SK-N-SH (cell line): ENCODE measurements around the gene MAML3. TPM values are rescaled to one million over a fixed set of nuclear protein-coding genes. Genes with fewer than 3 reads are reported as not detected.

Experiments
- CTCF ChIA-PET: fragments of 300-600, 350-600 bp; formaldehyde crosslinking; extraction: SDS; loops from one replicate; lab custom pipeline; 2021; lab: Yijun Ruan, JAX
- POLR2A ChIA-PET: fragments of 350-600 bp; sonication (Branson Sonifier 250); formaldehyde crosslinking; extraction: SDS; loops from one replicate; lab custom pipeline; 2020; ENCODE audit warnings: antibody characterized with exemption, inconsistent platforms; lab: Yijun Ruan, JAX
- DNase-seq: peaks from one replicate; pipeline ENCODE4 v3.0.0; 2012
- H2AFZ ChIP-seq: fragments of 200-600 bp; sonication (generic); 2 replicates; pipeline ENCODE4 v1.8.1; 2016; ENCODE audit warnings: antibody characterized with exemption, mild to moderate bottlenecking, low read depth
- H3F3A ChIP-seq: fragments of 200-600 bp; sonication (generic); replicated peaks from 2 replicates; pipeline ENCODE3; 2016; ENCODE audit warnings: antibody characterized with exemption, mild to moderate bottlenecking; ENCODE audit not compliant: insufficient read depth
- H3K27ac ChIP-seq, 2 experiments: fragments of 200-500 bp in 1 of 2; fragments of 200-600 bp in 1 of 2; sonication (Bioruptor generic) in 1 of 2; sonication (generic), shearing (Covaris generic) in 1 of 2; 2 replicates each; pipeline versions ENCODE4 v1.5.1 to v1.6.1; 2014 to 2016; ENCODE audit warnings: low read depth in 2 of 2, inconsistent platforms in 1 of 2, low read length in 1 of 2, mild to moderate bottlenecking in 1 of 2, mixed read lengths in 1 of 2
- H3K27me3 ChIP-seq: fragments of 200-600 bp; sonication (generic), shearing (Covaris generic); 2 replicates; pipeline ENCODE4 v1.6.1; 2016; ENCODE audit warnings: mixed run types; ENCODE audit not compliant: insufficient read depth
- H3K36me3 ChIP-seq, 2 experiments: fragments of 200-500 bp in 1 of 2; fragments of 200-600 bp in 1 of 2; sonication (Bioruptor generic) in 1 of 2; sonication (generic) in 1 of 2; replicated peaks in 1 of 2; 2 replicates each; pipeline versions ENCODE3 to v1.5.1; 2014 to 2016; ENCODE audit warnings: low read length in 1 of 2, mild to moderate bottlenecking in 1 of 2; ENCODE audit not compliant: insufficient read depth in 2 of 2, control insufficient read depth in 1 of 2
- H3K4me1 ChIP-seq, 2 experiments: fragments of 200-500 bp in 1 of 2; fragments of 200-600 bp in 1 of 2; sonication (Bioruptor generic) in 1 of 2; sonication (generic), shearing (Covaris generic) in 1 of 2; 2 replicates each; pipeline versions ENCODE4 v1.5.1 to v1.6.1; 2014 to 2016; ENCODE audit warnings: low read depth in 1 of 2, low read length in 1 of 2, mixed run types in 1 of 2; ENCODE audit not compliant: insufficient read depth in 2 of 2, control insufficient read depth in 1 of 2
- H3K4me2 ChIP-seq: fragments of 200-600 bp; sonication (generic), shearing (Covaris generic); 2 replicates; pipeline ENCODE4 v1.6.1; 2017; ENCODE audit warnings: mixed run types
- H3K4me3 ChIP-seq, 2 experiments: fragments of 200-500 bp in 1 of 2; fragments of 200-600 bp in 1 of 2; sonication (Bioruptor generic) in 1 of 2; sonication (generic), shearing (Covaris generic) in 1 of 2; 2 replicates each; pipeline versions ENCODE4 v1.5.1 to v1.8.1; 2014 to 2016; ENCODE audit warnings: low read depth in 2 of 2, inconsistent platforms in 1 of 2, low read length in 1 of 2, mild to moderate bottlenecking in 1 of 2, mixed read lengths in 1 of 2, moderate library complexity in 1 of 2
- H3K79me2 ChIP-seq: fragments of 200-600 bp; sonication (generic); 2 replicates; pipeline ENCODE4 v1.8.1; 2017; ENCODE audit warnings: mild to moderate bottlenecking; ENCODE audit not compliant: insufficient read depth
- H3K9ac ChIP-seq: fragments of 200-600 bp; sonication (generic); 2 replicates; pipeline ENCODE4 v1.6.1; 2017; ENCODE audit warnings: mixed run types
- H3K9me2 ChIP-seq: fragments of 200-600 bp; sonication (generic); 2 replicates; pipeline ENCODE4 v1.6.1; 2017; ENCODE audit warnings: mixed run types
- H3K9me3 ChIP-seq: fragments of 200-600 bp; sonication (generic); 2 replicates; pipeline ENCODE4 v1.6.1; 2017; ENCODE audit warnings: mixed run types, mild to moderate bottlenecking, moderate library complexity
- H4K20me1 ChIP-seq: fragments of 200-600 bp; sonication (generic); 2 replicates; pipeline ENCODE4 v1.6.1; 2017; ENCODE audit warnings: mild to moderate bottlenecking, mixed run types; ENCODE audit not compliant: insufficient read depth
- CHD2 ChIP-seq: fragments of 150-350 bp; IDR thresholded peaks from 2 replicates; pipeline ENCODE4 v1.6.1; 2018; ENCODE audit warnings: low read length; ENCODE audit not compliant: partially characterized antibody
- ELF1 ChIP-seq: IDR thresholded peaks from 2 replicates; pipeline ENCODE4 v1.4.0; 2012
- EP300 ChIP-seq, 2 experiments: IDR thresholded peaks; 2 replicates each; pipeline versions ENCODE4 v1.4.0 to v1.6.1; 2012; ENCODE audit warnings: borderline replicate concordance in 1 of 2, low read depth in 1 of 2, low read length in 1 of 2
- FOXJ3 ChIP-seq: sonication (generic); formaldehyde crosslinking; IDR thresholded peaks from 2 replicates; pipeline ENCODE4 v1.5.1; 2020; ENCODE audit warnings: mild to moderate bottlenecking, missing genetic modification reagents
- GABPA ChIP-seq: IDR thresholded peaks from 2 replicates; pipeline ENCODE4 v1.4.0; 2012; ENCODE audit warnings: low read depth, mild to moderate bottlenecking
- GATA2 ChIP-seq: sonication (generic); formaldehyde crosslinking; IDR thresholded peaks from 2 replicates; pipeline ENCODE4 v1.5.0; 2020; ENCODE audit warnings: mild to moderate bottlenecking, missing genetic modification reagents
- IRF3 ChIP-seq: fragments of 150-350 bp; IDR thresholded peaks from 2 replicates; pipeline ENCODE4 v1.6.1; 2016; ENCODE audit warnings: mild to moderate bottlenecking, low read depth, low read length
- JUND ChIP-seq: IDR thresholded peaks from 2 replicates; pipeline ENCODE4 v1.4.0; 2012
- MEF2A ChIP-seq: IDR thresholded peaks from 2 replicates; pipeline ENCODE4 v1.4.0; 2012; ENCODE audit warnings: low read depth, borderline replicate concordance
- MXI1 ChIP-seq: IDR thresholded peaks from 2 replicates; pipeline ENCODE4 v1.6.1; 2012; ENCODE audit warnings: mild to moderate bottlenecking, low read depth, low read length, improper control_type of control experiment
- NFIC ChIP-seq: IDR thresholded peaks from 2 replicates; pipeline ENCODE4 v1.4.0; 2012; ENCODE audit warnings: borderline replicate concordance
- NRF1 ChIP-seq: IDR thresholded peaks from 2 replicates; pipeline ENCODE4 v1.6.1; 2012; ENCODE audit warnings: low read depth, mild to moderate bottlenecking, low read length
- POLR2AphosphoS5 ChIP-seq: IDR thresholded peaks from 2 replicates; pipeline ENCODE4 v1.6.1; 2012; ENCODE audit warnings: low read depth, low read length
- REST ChIP-seq: IDR thresholded peaks from 2 replicates; pipeline ENCODE4 v1.6.1; 2012; ENCODE audit warnings: mild to moderate bottlenecking, low read depth, low read length, moderate library complexity
- SIN3A ChIP-seq: IDR thresholded peaks from 2 replicates; pipeline ENCODE4 v1.6.1; 2012; ENCODE audit warnings: low read depth, mild to moderate bottlenecking, low read length, moderate library complexity, borderline replicate concordance
- TAF1 ChIP-seq: IDR thresholded peaks from 2 replicates; pipeline ENCODE4 v1.6.1; 2012; ENCODE audit warnings: low read depth, mild to moderate bottlenecking, low read length, moderate library complexity, borderline replicate concordance
- TCF12 ChIP-seq: IDR thresholded peaks from 2 replicates; pipeline ENCODE4 v1.4.0; 2012
- USF2 ChIP-seq: fragments of 150-350 bp; IDR thresholded peaks from 2 replicates; pipeline ENCODE4 v1.6.1; 2017; ENCODE audit warnings: antibody characterized with exemption, low read length, low read depth, borderline replicate concordance
- ZBTB33 ChIP-seq: IDR thresholded peaks from 2 replicates; pipeline ENCODE4 v1.4.0; 2012; ENCODE audit warnings: low read depth, borderline replicate concordance
- WGBS: methylation state at CpG from one replicate; pipeline ENCODE4 v1.1.6; 2017; ENCODE audit warnings: low lambda C conversion rate; 5-methylcytosine and 5-hydroxymethylcytosine counted together
- polyA plus RNA-seq, 3 experiments: library from polyadenylated mRNA; depleted of rRNA; stranded (reverse); fragments of >200 nt; gene quantifications; 2 replicates each; pipeline ENCODE4 v1.2.3, GENCODE V29; 2012
- TF ChIP-seq, protein P1 (sequence below): fragments of 200-600 bp; sonication (generic); IDR thresholded peaks from 2 replicates; pipeline ENCODE4 v1.6.1; 2017; ENCODE audit warnings: antibody characterized with exemption, mild to moderate bottlenecking, moderate library complexity
- TF ChIP-seq, protein P2 (sequence below): IDR thresholded peaks from 2 replicates; pipeline ENCODE4 v1.4.0; 2012; ENCODE audit warnings: low read depth, borderline replicate concordance

The MAML3 gene
- polyA plus RNA-seq, 1 of the 3 experiments (the other 2 are of a cell fraction): 5.3 TPM

GRCh38 chr4:139791681-139792080, 362.3 kb downstream of the MAML3 start (continued):
- TF ChIP-seq IRF3 (no peak), SIN3A (no peak), TCF12 (no peak), ELF1 (no peak), FOXJ3 (CRISPR knock-in tag) (no peak)

- H3K36me3 ChIP-seq: no peaks in the 10 kb centered on the region
- no peaks in the 10 kb centered on the region for H4K20me1 ChIP-seq
- no peak for TF ChIP-seq CHD2
- TF ChIP-seq, protein P1, sequence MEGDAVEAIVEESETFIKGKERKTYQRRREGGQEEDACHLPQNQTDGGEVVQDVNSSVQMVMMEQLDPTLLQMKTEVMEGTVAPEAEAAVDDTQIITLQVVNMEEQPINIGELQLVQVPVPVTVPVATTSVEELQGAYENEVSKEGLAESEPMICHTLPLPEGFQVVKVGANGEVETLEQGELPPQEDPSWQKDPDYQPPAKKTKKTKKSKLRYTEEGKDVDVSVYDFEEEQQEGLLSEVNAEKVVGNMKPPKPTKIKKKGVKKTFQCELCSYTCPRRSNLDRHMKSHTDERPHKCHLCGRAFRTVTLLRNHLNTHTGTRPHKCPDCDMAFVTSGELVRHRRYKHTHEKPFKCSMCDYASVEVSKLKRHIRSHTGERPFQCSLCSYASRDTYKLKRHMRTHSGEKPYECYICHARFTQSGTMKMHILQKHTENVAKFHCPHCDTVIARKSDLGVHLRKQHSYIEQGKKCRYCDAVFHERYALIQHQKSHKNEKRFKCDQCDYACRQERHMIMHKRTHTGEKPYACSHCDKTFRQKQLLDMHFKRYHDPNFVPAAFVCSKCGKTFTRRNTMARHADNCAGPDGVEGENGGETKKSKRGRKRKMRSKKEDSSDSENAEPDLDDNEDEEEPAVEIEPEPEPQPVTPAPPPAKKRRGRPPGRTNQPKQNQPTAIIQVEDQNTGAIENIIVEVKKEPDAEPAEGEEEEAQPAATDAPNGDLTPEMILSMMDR: no peak
- no peak for TF ChIP-seq GABPA
- no peak for TF ChIP-seq ZBTB33
- no peak for TF ChIP-seq ELF1
- no peak for TF ChIP-seq JUND
- no peak for TF ChIP-seq EP300 (IDR thresholded peaks at IDR 0.05; ENCODE audit: borderline replicate concordance in 1 of 2, low read depth in 1 of 2, low read length in 1 of 2)
- no peak for TF ChIP-seq GATA2
- TF ChIP-seq TAF1: no peak
- no peak for TF ChIP-seq MEF2A
- no peak for TF ChIP-seq POLR2AphosphoS5
- no peak for TF ChIP-seq FOXJ3 (CRISPR knock-in tag)
- TF ChIP-seq NRF1: no peak
- TF ChIP-seq, protein P2, sequence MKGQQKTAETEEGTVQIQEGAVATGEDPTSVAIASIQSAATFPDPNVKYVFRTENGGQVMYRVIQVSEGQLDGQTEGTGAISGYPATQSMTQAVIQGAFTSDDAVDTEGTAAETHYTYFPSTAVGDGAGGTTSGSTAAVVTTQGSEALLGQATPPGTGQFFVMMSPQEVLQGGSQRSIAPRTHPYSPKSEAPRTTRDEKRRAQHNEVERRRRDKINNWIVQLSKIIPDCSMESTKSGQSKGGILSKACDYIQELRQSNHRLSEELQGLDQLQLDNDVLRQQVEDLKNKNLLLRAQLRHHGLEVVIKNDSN: no peak
- TF ChIP-seq USF2: no peak
- TF ChIP-seq MXI1: no peak
- TF ChIP-seq REST: no peak
- TF ChIP-seq NFIC: no peak
- H3K27ac ChIP-seq: no peak overlapping the region
- no peak overlapping the region for H2AFZ ChIP-seq
- peaks cover 10% of the 10 kb centered on the region for H3F3A ChIP-seq
- H3K27me3 ChIP-seq: no peaks in the 10 kb centered on the region
- H3K9me2 ChIP-seq: no peaks in the 10 kb centered on the region
- ChIA-PET CTCF (no interaction called here), POLR2A (no interaction called here)
- no peaks in the 10 kb centered on the region for H3K79me2 ChIP-seq
- no peaks in the 10 kb centered on the region for H3K9me3 ChIP-seq
- H3K9ac ChIP-seq: no peak overlapping the region
- 99% methylated on average over 4 of the region's 4 CpGs for WGBS
- H3K4me2 ChIP-seq: no peak overlapping the region
- no peak overlapping the region for H3K4me3 ChIP-seq
- peaks cover 12 to 47% of the 10 kb centered on the region in 2 experiments; a peak in 3 of 4 replicates for H3K4me1 ChIP-seq
- DNase-seq: no peak
These were observed 363.7 kb downstream of the MAML3 start for GRCh38 chr4:139790291-139790690.
